Measurements from ENCODE around the gene ZMIZ1.
A peak's percentile ranks its signal among the peaks of the same experiment; 100 is the strongest.

The ZMIZ1 gene

GRCh38 chr10:79065091-79065551 is 3.6 kb upstream of the ZMIZ1 start:
- H3K9me3 ChIP-seq (ENCODE audit: control insufficient read depth in 5 of 5, low read length in 5 of 5) = no peaks in the 10 kb centered on the region
- no peak overlapping the region for H3K27ac ChIP-seq (ENCODE audit: low read depth, low read length)
- H3K36me3 ChIP-seq (ENCODE audit: control insufficient read depth in 5 of 5, insufficient read depth in 5 of 5, low read length in 5 of 5) = no peaks in the 10 kb centered on the region
- H3K27me3 ChIP-seq (ENCODE audit: control insufficient read depth in 5 of 5, insufficient read depth in 4 of 5, low read length in 5 of 5) = no peaks in the 10 kb centered on the region
- peaks cover 0 to 23% (median 18%) of the 10 kb centered on the region in 5 donors for H3K4me1 ChIP-seq (ENCODE audit: control insufficient read depth in 5 of 5, insufficient read depth in 5 of 5, low read length in 5 of 5)
- H3K4me3 ChIP-seq (ENCODE audit: low read depth in 1 of 5, low read length in 5 of 5) = no peak overlapping the region
- H3K9ac ChIP-seq (ENCODE audit: low read length in 5 of 5) = no peak overlapping the region

GRCh38 chr10:79065853-79066252 is 2.9 kb upstream of the ZMIZ1 start:
- Histone ChIP-seq H3K27ac (ENCODE audit: low read depth, low read length) (no peak overlapping the region), H3K27me3 (ENCODE audit: control insufficient read depth in 5 of 5, insufficient read depth in 4 of 5, low read length in 5 of 5) (no peaks in the 10 kb centered on the region), H3K4me1 (ENCODE audit: control insufficient read depth in 5 of 5, insufficient read depth in 5 of 5, low read length in 5 of 5) (peaks cover 0 to 23% (median 19%) of the 10 kb centered on the region in 5 donors), H3K4me3 (ENCODE audit: low read depth in 1 of 5, low read length in 5 of 5) (no peak overlapping the region), H3K9me3 (ENCODE audit: control insufficient read depth in 5 of 5, low read length in 5 of 5) (no peaks in the 10 kb centered on the region), H3K36me3 (ENCODE audit: control insufficient read depth in 5 of 5, insufficient read depth in 5 of 5, low read length in 5 of 5) (no peaks in the 10 kb centered on the region), H3K9ac (ENCODE audit: low read length in 5 of 5) (no peak overlapping the region)

- H3K36me3 ChIP-seq (ENCODE audit: control insufficient read depth in 5 of 5, insufficient read depth in 5 of 5, low read length in 5 of 5) = no peaks in the 10 kb centered on the region
- no peaks in the 10 kb centered on the region for H3K27me3 ChIP-seq (ENCODE audit: control insufficient read depth in 5 of 5, insufficient read depth in 4 of 5, low read length in 5 of 5)
- H3K4me1 ChIP-seq (ENCODE audit: control insufficient read depth in 5 of 5, insufficient read depth in 5 of 5, low read length in 5 of 5) = peaks cover 2 to 31% (median 24%) of the 10 kb centered on the region in 5 donors
- H3K4me3 ChIP-seq (ENCODE audit: low read depth in 1 of 5, low read length in 5 of 5) = peak overlapping the region; percentile 30 to 98 (median 63)
- H3K9me3 ChIP-seq (ENCODE audit: control insufficient read depth in 5 of 5, low read length in 5 of 5) = no peaks in the 10 kb centered on the region
- H3K9ac ChIP-seq (ENCODE audit: low read length in 5 of 5) = peak overlapping the region in 2 of 5 donors; percentile 39 to 69
- H3K27ac ChIP-seq (ENCODE audit: low read depth, low read length) = peak overlapping the region; percentile 60
These were observed 2.1 kb upstream of the ZMIZ1 start for GRCh38 chr10:79066411-79067240.

- Histone ChIP-seq H3K4me3 (ENCODE audit: low read depth in 1 of 5, low read length in 5 of 5) (peak overlapping the region; percentile 67 to 98 (median 88)), H3K36me3 (ENCODE audit: control insufficient read depth in 5 of 5, insufficient read depth in 5 of 5, low read length in 5 of 5) (no peaks in the 10 kb centered on the region), H3K9ac (ENCODE audit: low read length in 5 of 5) (peak overlapping the region in 3 of 5 donors; percentile 43 to 75 (median 55)), H3K27me3 (ENCODE audit: control insufficient read depth in 5 of 5, insufficient read depth in 4 of 5, low read length in 5 of 5) (no peaks in the 10 kb centered on the region), H3K4me1 (ENCODE audit: control insufficient read depth in 5 of 5, insufficient read depth in 5 of 5, low read length in 5 of 5) (peaks cover 6 to 40% (median 33%) of the 10 kb centered on the region in 5 donors), H3K9me3 (ENCODE audit: control insufficient read depth in 5 of 5, low read length in 5 of 5) (no peaks in the 10 kb centered on the region), H3K27ac (ENCODE audit: low read depth, low read length) (peak overlapping the region; percentile 67)
These were observed 1.2 kb upstream of the ZMIZ1 start for GRCh38 chr10:79067241-79068202.

GRCh38 chr10:79068203-79068561 is 584 bp upstream of the ZMIZ1 start:
- H3K4me3 ChIP-seq (ENCODE audit: low read depth in 1 of 5, low read length in 5 of 5) = peak overlapping the region; percentile 57 to 98 (median 88)
- peaks cover 11 to 46% (median 39%) of the 10 kb centered on the region in 5 donors for H3K4me1 ChIP-seq (ENCODE audit: control insufficient read depth in 5 of 5, insufficient read depth in 5 of 5, low read length in 5 of 5)

GRCh38 chr10:79069325-79070080 is 737 bp downstream of the ZMIZ1 start:
- Histone ChIP-seq H3K36me3 (ENCODE audit: control insufficient read depth in 5 of 5, insufficient read depth in 5 of 5, low read length in 5 of 5) (no peaks in the 10 kb centered on the region), H3K4me1 (ENCODE audit: control insufficient read depth in 5 of 5, insufficient read depth in 5 of 5, low read length in 5 of 5) (peaks cover 20 to 59% (median 52%) of the 10 kb centered on the region in 5 donors), H3K4me3 (ENCODE audit: low read depth in 1 of 5, low read length in 5 of 5) (peak overlapping the region; percentile 88 to 99 (median 98)), H3K27me3 (ENCODE audit: control insufficient read depth in 5 of 5, insufficient read depth in 4 of 5, low read length in 5 of 5) (no peaks in the 10 kb centered on the region), H3K9ac (ENCODE audit: low read length in 5 of 5) (peak overlapping the region; percentile 59 to 92 (median 74)), H3K9me3 (ENCODE audit: control insufficient read depth in 5 of 5, low read length in 5 of 5) (no peaks in the 10 kb centered on the region), H3K27ac (ENCODE audit: low read depth, low read length) (peak overlapping the region; percentile 93)

More at GRCh38 chr10:79068203-79068561, 584 bp upstream of the ZMIZ1 start:
- H3K27ac ChIP-seq (ENCODE audit: low read depth, low read length) = peak overlapping the region; percentile 65
- no peaks in the 10 kb centered on the region for H3K36me3 ChIP-seq (ENCODE audit: control insufficient read depth in 5 of 5, insufficient read depth in 5 of 5, low read length in 5 of 5)
- H3K9ac ChIP-seq (ENCODE audit: low read length in 5 of 5) = peak overlapping the region in 3 of 5 donors; percentile 43 to 59 (median 55)
- H3K27me3 ChIP-seq (ENCODE audit: control insufficient read depth in 5 of 5, insufficient read depth in 4 of 5, low read length in 5 of 5) = no peaks in the 10 kb centered on the region
- no peaks in the 10 kb centered on the region for H3K9me3 ChIP-seq (ENCODE audit: control insufficient read depth in 5 of 5, low read length in 5 of 5)

GRCh38 chr10:79070081-79070605 is 1.4 kb downstream of the ZMIZ1 start:
- no peaks in the 10 kb centered on the region for H3K27me3 ChIP-seq (ENCODE audit: control insufficient read depth in 5 of 5, insufficient read depth in 4 of 5, low read length in 5 of 5)
- H3K9me3 ChIP-seq (ENCODE audit: control insufficient read depth in 5 of 5, low read length in 5 of 5) = no peaks in the 10 kb centered on the region
- peaks cover 20 to 66% (median 59%) of the 10 kb centered on the region in 5 donors for H3K4me1 ChIP-seq (ENCODE audit: control insufficient read depth in 5 of 5, insufficient read depth in 5 of 5, low read length in 5 of 5)
- H3K36me3 ChIP-seq (ENCODE audit: control insufficient read depth in 5 of 5, insufficient read depth in 5 of 5, low read length in 5 of 5) = no peaks in the 10 kb centered on the region
- H3K27ac ChIP-seq (ENCODE audit: low read depth, low read length) = peak overlapping the region; percentile 93
- H3K4me3 ChIP-seq (ENCODE audit: low read depth in 1 of 5, low read length in 5 of 5) = peak overlapping the region; percentile 53 to 99 (median 95)
- H3K9ac ChIP-seq (ENCODE audit: low read length in 5 of 5) = peak overlapping the region in 4 of 5 donors; percentile 73 to 89 (median 82)

GRCh38 chr10:79070606-79071395 is 2.0 kb downstream of the ZMIZ1 start:
- Histone ChIP-seq H3K4me3 (ENCODE audit: low read depth in 1 of 5, low read length in 5 of 5) (peak overlapping the region; percentile 64 to 99 (median 95)), H3K9ac (ENCODE audit: low read length in 5 of 5) (peak overlapping the region; percentile 56 to 89 (median 73)), H3K36me3 (ENCODE audit: control insufficient read depth in 5 of 5, insufficient read depth in 5 of 5, low read length in 5 of 5) (no peaks in the 10 kb centered on the region), H3K27ac (ENCODE audit: low read depth, low read length) (peak overlapping the region; percentile 93), H3K27me3 (ENCODE audit: control insufficient read depth in 5 of 5, insufficient read depth in 4 of 5, low read length in 5 of 5) (no peaks in the 10 kb centered on the region), H3K9me3 (ENCODE audit: control insufficient read depth in 5 of 5, low read length in 5 of 5) (no peaks in the 10 kb centered on the region), H3K4me1 (ENCODE audit: control insufficient read depth in 5 of 5, insufficient read depth in 5 of 5, low read length in 5 of 5) (peaks cover 25 to 72% (median 65%) of the 10 kb centered on the region in 5 donors)
